NCI-H128 (cell line): ENCODE measurements around the gene USP4.

ENCODE experiments used
- DNase-seq: peaks from one replicate; lab custom pipeline; 2025; ENCODE audit not compliant: unreplicated experiment; lab: John Stamatoyannopoulos, UW

Gene USP4

GRCh38 chr3:49298511-49298910 is 41.3 kb downstream of the USP4 start:
- DNase-seq = no peak

- DNase-seq = no peak
These were observed 43.0 kb downstream of the USP4 start for GRCh38 chr3:49296781-49297411.

- DNase-seq = no peak
These were observed 44.3 kb downstream of the USP4 start for GRCh38 chr3:49295489-49296058.

- DNase-seq = no peak
These were observed 45.5 kb downstream of the USP4 start for GRCh38 chr3:49294343-49294742.

- no peak for DNase-seq
These were observed 55.9 kb downstream of the USP4 start for GRCh38 chr3:49283997-49284396.

- DNase-seq = no peak
These were observed 60.5 kb downstream of the USP4 start for GRCh38 chr3:49279376-49279775.

- no peak for DNase-seq
These were observed 61.3 kb downstream of the USP4 start for GRCh38 chr3:49278548-49278947.

GRCh38 chr3:49277383-49277775 is 62.5 kb downstream of the USP4 start:
- DNase-seq = no peak

GRCh38 chr3:49276475-49277382 is 63.1 kb downstream of the USP4 start, which contains the start of gene C3orf62:
Gene C3orf62, minus strand, starts transcription at chr3:49277232. Its CDS starts 360 bp downstream, at chr3:49276872.
- DNase-seq = no peak

- no peak for DNase-seq
These were observed 65.9 kb downstream of the USP4 start for GRCh38 chr3:49273825-49274532.

- no peak for DNase-seq
These were observed 68.8 kb downstream of the USP4 start for GRCh38 chr3:49271047-49271446.

GRCh38 chr3:49270156-49270500 is 69.7 kb downstream of the USP4 start:
- DNase-seq = no peak

- no peak for DNase-seq
These were observed 70.3 kb downstream of the USP4 start for GRCh38 chr3:49269443-49270155.

GRCh38 chr3:49266410-49267095 is 73.3 kb downstream of the USP4 start:
- DNase-seq = no peak

GRCh38 chr3:49265661-49266386 is 74.0 kb downstream of the USP4 start:
- DNase-seq = no peak

- DNase-seq = no peak
These were observed 76.5 kb downstream of the USP4 start for GRCh38 chr3:49263159-49263889.

GRCh38 chr3:49260806-49261324 is 79.0 kb downstream of the USP4 start:
- DNase-seq = no peak

GRCh38 chr3:49257187-49257586 is 82.7 kb downstream of the USP4 start:
- no peak for DNase-seq
